WTC11 (cell line): ENCODE data around the gene ZNF576.

Experiments used
- ATF2 ChIP-seq: sonication (generic); formaldehyde crosslinking; IDR thresholded peaks from 2 replicates; pipeline ENCODE4 v1.8.1; 2022; ENCODE audit warnings: low read depth, missing genetic modification reagents, borderline replicate concordance
- CTCF ChIP-seq: fragments of 200-600 bp; IDR thresholded peaks from 2 replicates; pipeline ENCODE4 v1.8.0; 2022; ENCODE audit warnings: antibody characterized with exemption
- MAX ChIP-seq: sonication (generic); formaldehyde crosslinking; IDR thresholded peaks from 2 replicates; pipeline ENCODE4 v1.8.0; 2022; ENCODE audit warnings: mild to moderate bottlenecking, missing genetic modification reagents
- PRDM15 ChIP-seq: sonication (generic); formaldehyde crosslinking; IDR thresholded peaks from 2 replicates; pipeline ENCODE4 v1.8.0; 2022; ENCODE audit warnings: missing genetic modification reagents
- RELA ChIP-seq: sonication (generic); formaldehyde crosslinking; IDR thresholded peaks from 2 replicates; pipeline ENCODE4 v1.8.1; 2022; ENCODE audit warnings: missing genetic modification reagents, mild to moderate bottlenecking, borderline replicate concordance
- RORB ChIP-seq: fragments of 250-450 bp; sonication (Bioruptor Pico); IDR thresholded peaks from 2 replicates; pipeline ENCODE4 v1.9.0; 2021; ENCODE audit warnings: mild to moderate bottlenecking
- SMAD4 ChIP-seq: sonication (generic); formaldehyde crosslinking; IDR thresholded peaks from 2 replicates; pipeline ENCODE4 v1.8.0; 2022; ENCODE audit warnings: mild to moderate bottlenecking, missing genetic modification reagents
- SP1 ChIP-seq: sonication (generic); formaldehyde crosslinking; conservative IDR thresholded peaks from 2 replicates; pipeline ENCODE4 v1.8.1; 2022; ENCODE audit warnings: missing genetic modification reagents
- TCF7 ChIP-seq: sonication (generic); formaldehyde crosslinking; IDR thresholded peaks from 2 replicates; pipeline ENCODE4 v1.8.0; 2022; ENCODE audit warnings: mild to moderate bottlenecking, low read depth, missing genetic modification reagents, moderate library complexity
- TEAD4 ChIP-seq: sonication (generic); formaldehyde crosslinking; IDR thresholded peaks from 2 replicates; pipeline ENCODE4 v1.8.0; 2022; ENCODE audit warnings: mild to moderate bottlenecking, missing genetic modification reagents
- USF2 ChIP-seq: sonication (generic); formaldehyde crosslinking; IDR thresholded peaks from 2 replicates; pipeline ENCODE4 v1.8.1; 2023; ENCODE audit warnings: mild to moderate bottlenecking, missing genetic modification reagents, moderate library complexity
- ZNF425 ChIP-seq: fragments of 250-450 bp; sonication (Bioruptor Pico); conservative IDR thresholded peaks from 2 replicates; pipeline ENCODE4 v1.9.0; 2021; ENCODE audit warnings: mild to moderate bottlenecking

GRCh38 chr19:43643326-43643725 is 46.9 kb downstream of the ZNF576 start:
- TF ChIP-seq ZNF425 (no peak), TCF7 (no peak), RORB (CRISPR knock-in tag) (no peak), PRDM15 (no peak), TEAD4 (CRISPR knock-in tag) (no peak), MAX (CRISPR knock-in tag) (no peak), CTCF (no peak), RELA (CRISPR knock-in tag) (no peak), USF2 (no peak), SMAD4 (CRISPR knock-in tag) (no peak), SP1 (CRISPR knock-in tag) (no peak), ATF2 (CRISPR knock-in tag) (no peak)
